HepG2 (cell line): Measurements from ENCODE around the gene PMM2.

Experiments used
- EZH2 ChIP-seq: conservative IDR thresholded peaks from 2 replicates; pipeline ENCODE4 v1.6.1; 2012; ENCODE audit warnings: mild to moderate bottlenecking, low read depth, low read length, moderate library complexity
- MAZ ChIP-seq, 2 experiments: sonication (generic) in 1 of 2; formaldehyde crosslinking in 1 of 2; IDR thresholded peaks; 2 replicates each; pipeline versions ENCODE4 v1.5.0 to v1.6.1; 2012 to 2020; ENCODE audit warnings: low read depth in 2 of 2, mild to moderate bottlenecking in 2 of 2, borderline replicate concordance in 1 of 2, improper control_type of control experiment in 1 of 2, low read length in 1 of 2, missing genetic modification reagents in 1 of 2, moderate library complexity in 1 of 2
- ZBTB7A ChIP-seq: sonication (generic); formaldehyde crosslinking; IDR thresholded peaks from 2 replicates; pipeline ENCODE4 v1.8.0; 2022; ENCODE audit warnings: mild to moderate bottlenecking, missing genetic modification reagents
- ZNF737 ChIP-seq: sonication (generic); formaldehyde crosslinking; IDR thresholded peaks from 2 replicates; pipeline ENCODE4 v1.5.0; 2020; ENCODE audit warnings: missing genetic modification reagents, mild to moderate bottlenecking, borderline replicate concordance
- TF ChIP-seq, protein P1 (sequence below): sonication (generic); formaldehyde crosslinking; IDR thresholded peaks from 2 replicates; pipeline ENCODE4 v1.4.0; 2020; ENCODE audit warnings: missing genetic modification reagents

DNA sequence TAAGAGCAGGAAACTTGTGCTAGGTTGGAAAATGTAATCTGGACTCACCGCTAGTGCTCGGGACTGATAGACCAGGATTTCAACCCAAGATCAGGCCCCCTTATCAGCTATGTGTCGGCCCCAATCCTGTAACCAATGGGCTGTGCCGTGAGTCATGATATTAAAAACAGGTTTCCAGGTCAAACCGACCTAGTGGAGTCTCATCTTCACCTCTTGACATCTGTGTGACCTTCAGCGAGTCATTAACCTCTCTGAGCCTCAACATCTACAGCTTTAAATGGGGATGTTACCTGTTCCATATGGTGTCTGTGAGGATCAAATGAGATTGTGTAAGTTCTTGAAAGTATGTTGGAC, 512 bp downstream of the PMM2 start:
- TF ChIP-seq MAZ (IDR thresholded peaks at IDR 0.05; ENCODE audit: borderline replicate concordance, low read depth, low read length) = no peak
- no peak for TF ChIP-seq MAZ (CRISPR knock-in tag; IDR thresholded peaks at IDR 0.05; ENCODE audit: low read depth)
- no peak for TF ChIP-seq ZNF737
- TF ChIP-seq ZBTB7A = no peak; the same call in 1 of the 2 replicates
- no peak for TF ChIP-seq EZH2
- TF ChIP-seq, protein P1, sequence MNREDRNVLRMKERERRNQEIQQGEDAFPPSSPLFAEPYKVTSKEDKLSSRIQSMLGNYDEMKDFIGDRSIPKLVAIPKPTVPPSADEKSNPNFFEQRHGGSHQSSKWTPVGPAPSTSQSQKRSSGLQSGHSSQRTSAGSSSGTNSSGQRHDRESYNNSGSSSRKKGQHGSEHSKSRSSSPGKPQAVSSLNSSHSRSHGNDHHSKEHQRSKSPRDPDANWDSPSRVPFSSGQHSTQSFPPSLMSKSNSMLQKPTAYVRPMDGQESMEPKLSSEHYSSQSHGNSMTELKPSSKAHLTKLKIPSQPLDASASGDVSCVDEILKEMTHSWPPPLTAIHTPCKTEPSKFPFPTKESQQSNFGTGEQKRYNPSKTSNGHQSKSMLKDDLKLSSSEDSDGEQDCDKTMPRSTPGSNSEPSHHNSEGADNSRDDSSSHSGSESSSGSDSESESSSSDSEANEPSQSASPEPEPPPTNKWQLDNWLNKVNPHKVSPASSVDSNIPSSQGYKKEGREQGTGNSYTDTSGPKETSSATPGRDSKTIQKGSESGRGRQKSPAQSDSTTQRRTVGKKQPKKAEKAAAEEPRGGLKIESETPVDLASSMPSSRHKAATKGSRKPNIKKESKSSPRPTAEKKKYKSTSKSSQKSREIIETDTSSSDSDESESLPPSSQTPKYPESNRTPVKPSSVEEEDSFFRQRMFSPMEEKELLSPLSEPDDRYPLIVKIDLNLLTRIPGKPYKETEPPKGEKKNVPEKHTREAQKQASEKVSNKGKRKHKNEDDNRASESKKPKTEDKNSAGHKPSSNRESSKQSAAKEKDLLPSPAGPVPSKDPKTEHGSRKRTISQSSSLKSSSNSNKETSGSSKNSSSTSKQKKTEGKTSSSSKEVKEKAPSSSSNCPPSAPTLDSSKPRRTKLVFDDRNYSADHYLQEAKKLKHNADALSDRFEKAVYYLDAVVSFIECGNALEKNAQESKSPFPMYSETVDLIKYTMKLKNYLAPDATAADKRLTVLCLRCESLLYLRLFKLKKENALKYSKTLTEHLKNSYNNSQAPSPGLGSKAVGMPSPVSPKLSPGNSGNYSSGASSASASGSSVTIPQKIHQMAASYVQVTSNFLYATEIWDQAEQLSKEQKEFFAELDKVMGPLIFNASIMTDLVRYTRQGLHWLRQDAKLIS (CRISPR knock-in tag) = no peak
